GM23338 (cell line): ENCODE measurements around the gene SEC11C. TPM values are rescaled to one million over a fixed set of nuclear protein-coding genes. Genes with fewer than 3 reads are reported as not detected.

Experiments used
- ATAC-seq: fragments of 200-7000 bp; cut with Tn5 transposase; 3 replicates; pipeline ENCODE4 v1.9.1; 2020
- DNase-seq: peaks from one replicate; pipeline ENCODE4 v3.0.0-alpha.2; 2015; ENCODE audit warnings: low spot score
- H2AFZ ChIP-seq: fragments of 200-600 bp; sonication (generic); 2 replicates; pipeline ENCODE4 v1.8.0; 2016; ENCODE audit warnings: antibody characterized with exemption, mild to moderate bottlenecking, moderate library complexity
- H3F3A ChIP-seq: fragments of 200-600 bp; sonication (generic); replicated peaks from 2 replicates; pipeline ENCODE4 v1.8.0; 2017; ENCODE audit warnings: antibody characterized with exemption, mixed run types, low read depth
- H3K27ac ChIP-seq: fragments of 200-600 bp; sonication (generic); 2 replicates; pipeline ENCODE4 v1.6.1; 2016; ENCODE audit warnings: low read depth
- H3K27me3 ChIP-seq: fragments of 200-600 bp; sonication (generic); 2 replicates; pipeline ENCODE4 v1.8.0; 2016; ENCODE audit warnings: mild to moderate bottlenecking, mixed run types, moderate library complexity; ENCODE audit not compliant: insufficient read depth
- H3K36me3 ChIP-seq: fragments of 200-600 bp; sonication (generic); 2 replicates; pipeline ENCODE4 v1.8.0; 2016; ENCODE audit warnings: mild to moderate bottlenecking; ENCODE audit not compliant: insufficient read depth
- H3K4me1 ChIP-seq: fragments of 200-600 bp; sonication (generic); 2 replicates; pipeline ENCODE4 v1.8.0; 2016; ENCODE audit warnings: mild to moderate bottlenecking, moderate library complexity; ENCODE audit not compliant: insufficient read depth
- H3K4me2 ChIP-seq: fragments of 200-600 bp; sonication (generic); 2 replicates; pipeline ENCODE4 v1.7.1; 2017; ENCODE audit warnings: mixed run types
- H3K4me3 ChIP-seq: fragments of 200-600 bp; sonication (generic); 2 replicates; pipeline ENCODE4 v1.6.1; 2016; ENCODE audit warnings: mixed run types
- H3K79me2 ChIP-seq: fragments of 200-600 bp; sonication (generic); replicated peaks from 2 replicates; pipeline ENCODE4 v1.8.0; 2017; ENCODE audit warnings: mild to moderate bottlenecking; ENCODE audit not compliant: insufficient read depth
- H3K9me2 ChIP-seq: fragments of 200-600 bp; sonication (generic); 2 replicates; pipeline ENCODE4 v1.8.0; 2017; ENCODE audit not compliant: insufficient read depth
- H4K20me1 ChIP-seq: fragments of 200-600 bp; sonication (generic); replicated peaks from 2 replicates; pipeline ENCODE4 v1.8.0; 2017; ENCODE audit warnings: mild to moderate bottlenecking; ENCODE audit not compliant: insufficient read depth
- H3K27ac Mint-ChIP-seq: 2 replicates; pipeline ENCODE4 v1.8.0; 2020; ENCODE audit warnings: inconsistent platforms, mild to moderate bottlenecking, moderate library complexity, mixed read lengths
- H3K27me3 Mint-ChIP-seq: 3 replicates; pipeline ENCODE4 v1.8.0; 2022; ENCODE audit warnings: low read depth, mild to moderate bottlenecking, moderate library complexity, mixed read lengths, inconsistent platforms; ENCODE audit not compliant: insufficient read depth, poor library complexity
- H3K36me3 Mint-ChIP-seq: 3 replicates; pipeline ENCODE4 v1.8.0; 2021; ENCODE audit warnings: low read depth, mild to moderate bottlenecking, inconsistent platforms, moderate library complexity, mixed read lengths
- H3K4me1 Mint-ChIP-seq: 3 replicates; pipeline ENCODE4 v1.8.0; 2020; ENCODE audit warnings: mild to moderate bottlenecking, inconsistent platforms, mixed read lengths
- H3K4me3 Mint-ChIP-seq: 3 replicates; pipeline ENCODE4 v1.8.0; 2021; ENCODE audit warnings: moderate library complexity, mild to moderate bottlenecking, inconsistent platforms, mixed read lengths
- H3K9me3 Mint-ChIP-seq: 3 replicates; pipeline ENCODE4 v1.8.0; 2020; ENCODE audit warnings: moderate library complexity, mild to moderate bottlenecking, inconsistent platforms, mixed read lengths
- CREB1 ChIP-seq: fragments of 250-450 bp; sonication (Bioruptor Pico); IDR thresholded peaks from 2 replicates; pipeline ENCODE4 v1.5.0; 2020; ENCODE audit warnings: low read depth, mild to moderate bottlenecking, moderate library complexity
- CTCF ChIP-seq, 2 experiments: fragments of 200-600 bp in 1 of 2; sonication (generic) in 1 of 2; conservative IDR thresholded peaks; 2 replicates each; pipeline versions ENCODE4 v1.5.1 to v1.6.1; 2016 to 2017; ENCODE audit warnings: antibody characterized with exemption in 2 of 2, low read depth in 2 of 2, mild to moderate bottlenecking in 2 of 2, moderate library complexity in 1 of 2
- ETS1 ChIP-seq: IDR thresholded peaks from 2 replicates; pipeline ENCODE4 v1.6.1; 2016; ENCODE audit warnings: antibody characterized with exemption
- EZH2 ChIP-seq: fragments of 200-600 bp; sonication (generic); IDR thresholded peaks from one replicate; pipeline ENCODE4 v1.8.0; 2017; ENCODE audit warnings: antibody characterized with exemption, mild to moderate bottlenecking, low read depth; ENCODE audit not compliant: unreplicated experiment
- EZH2phosphoT487 ChIP-seq: fragments of 200-600 bp; sonication (generic); IDR thresholded peaks from one replicate; pipeline ENCODE4 v1.8.1; 2018; ENCODE audit warnings: antibody characterized with exemption; ENCODE audit not compliant: unreplicated experiment
- JUNB ChIP-seq: IDR thresholded peaks from one replicate; pipeline ENCODE4 v1.6.1; 2016; ENCODE audit warnings: antibody characterized with exemption; ENCODE audit not compliant: unreplicated experiment
- NANOG ChIP-seq: IDR thresholded peaks from 2 replicates; pipeline ENCODE4 v1.6.1; 2016; ENCODE audit warnings: antibody characterized with exemption, borderline replicate concordance
- POLR2AphosphoS5 ChIP-seq: IDR thresholded peaks from 2 replicates; pipeline ENCODE4 v1.6.1; 2016; ENCODE audit warnings: antibody characterized with exemption, low read depth
- REST ChIP-seq: IDR thresholded peaks from one replicate; pipeline ENCODE4 v1.6.1; 2018; ENCODE audit warnings: antibody characterized with exemption; ENCODE audit not compliant: unreplicated experiment
- STAT1 ChIP-seq: IDR thresholded peaks from one replicate; pipeline ENCODE4 v1.6.1; 2016; ENCODE audit warnings: antibody characterized with exemption; ENCODE audit not compliant: unreplicated experiment
- ZNF114 ChIP-seq: fragments of 250-450 bp; sonication (Bioruptor Pico); IDR thresholded peaks from 2 replicates; pipeline ENCODE4 v1.5.0; 2020; ENCODE audit warnings: mild to moderate bottlenecking, moderate library complexity
- ZNF331 ChIP-seq: fragments of 250-450 bp; sonication (Bioruptor Pico); IDR thresholded peaks from 2 replicates; pipeline ENCODE4 v1.5.0; 2020; ENCODE audit warnings: low read depth, mild to moderate bottlenecking, moderate library complexity
- ZNF462 ChIP-seq: fragments of 250-450 bp; sonication (Bioruptor Pico); IDR thresholded peaks from 2 replicates; pipeline ENCODE4 v1.5.0; 2020; ENCODE audit warnings: mild to moderate bottlenecking, moderate library complexity
- polyA plus RNA-seq: library from polyadenylated mRNA; unstranded; fragments of >200 nt; fragmentation: Nextera tagmentation; extraction: Ambion mirVana; gene quantifications from 2 replicates; pipeline ENCODE4 v1.2.1, GENCODE V29; 2016
- total RNA-seq: library from RNA; depleted of rRNA; stranded (reverse); fragments of >200 nt; shearing (Covaris generic); gene quantifications from 2 replicates; pipeline ENCODE4 v1.2.3, GENCODE V29; 2014

The SEC11C gene
- total and polyA plus RNA-seq, 2 experiments from 2014 or later: 31.7 to 169 TPM

GRCh38 chr18:59141294-59142068 is 1.8 kb downstream of the SEC11C start:
- Histone ChIP-seq H4K20me1 (peaks cover 11% of the 10 kb centered on the region; the same call in 1 of the 2 replicates), H3K36me3 (no peaks in the 10 kb centered on the region; the same call in 1 of the 2 replicates), H3K79me2 (peaks cover 55% of the 10 kb centered on the region), H2AFZ (no peak overlapping the region), H3K4me1 (peaks cover 19% of the 10 kb centered on the region), H3K27ac (no peak overlapping the region), H3K27me3 (no peaks in the 10 kb centered on the region), H3K9me2 (peaks cover 9% of the 10 kb centered on the region; the same call in 1 of the 2 replicates), H3F3A (no peaks in the 10 kb centered on the region), H3K4me3 (peak overlapping the region; percentile 98), H3K4me2 (peak overlapping the region; percentile 97)
- ATAC-seq (no peak), DNase-seq (no peak)
- Mint-ChIP-seq H3K9me3 (no peaks in the 10 kb centered on the region), H3K27ac (no peak overlapping the region; the same call in 1 of the 2 replicates), H3K4me3 (peak overlapping the region; percentile 98), H3K4me1 (peaks cover 22% of the 10 kb centered on the region), H3K27me3 (peaks cover 4% of the 10 kb centered on the region), H3K36me3 (no peaks in the 10 kb centered on the region)
- TF ChIP-seq JUNB (no peak), EZH2 (no peak), EZH2phosphoT487 (no peak), POLR2AphosphoS5 (no peak), ZNF331 (no peak), ETS1 (no peak), NANOG (no peak), REST (no peak), CTCF (conservative IDR thresholded peaks at IDR 0.05; ENCODE audit: low read depth in 2 of 2) (no peak), CREB1 (no peak), ZNF114 (no peak), STAT1 (no peak), ZNF462 (no peak)
